GM19193 (cell line): ENCODE data around the gene SAT2.

ENCODE experiments used
- POLR2A ChIP-seq: IDR thresholded peaks from 4 replicates; pipeline ENCODE4 v1.6.1; 2011; ENCODE audit not compliant: insufficient read depth, insufficient read length; ENCODE audit errors: extremely low read depth

Gene SAT2

DNA sequence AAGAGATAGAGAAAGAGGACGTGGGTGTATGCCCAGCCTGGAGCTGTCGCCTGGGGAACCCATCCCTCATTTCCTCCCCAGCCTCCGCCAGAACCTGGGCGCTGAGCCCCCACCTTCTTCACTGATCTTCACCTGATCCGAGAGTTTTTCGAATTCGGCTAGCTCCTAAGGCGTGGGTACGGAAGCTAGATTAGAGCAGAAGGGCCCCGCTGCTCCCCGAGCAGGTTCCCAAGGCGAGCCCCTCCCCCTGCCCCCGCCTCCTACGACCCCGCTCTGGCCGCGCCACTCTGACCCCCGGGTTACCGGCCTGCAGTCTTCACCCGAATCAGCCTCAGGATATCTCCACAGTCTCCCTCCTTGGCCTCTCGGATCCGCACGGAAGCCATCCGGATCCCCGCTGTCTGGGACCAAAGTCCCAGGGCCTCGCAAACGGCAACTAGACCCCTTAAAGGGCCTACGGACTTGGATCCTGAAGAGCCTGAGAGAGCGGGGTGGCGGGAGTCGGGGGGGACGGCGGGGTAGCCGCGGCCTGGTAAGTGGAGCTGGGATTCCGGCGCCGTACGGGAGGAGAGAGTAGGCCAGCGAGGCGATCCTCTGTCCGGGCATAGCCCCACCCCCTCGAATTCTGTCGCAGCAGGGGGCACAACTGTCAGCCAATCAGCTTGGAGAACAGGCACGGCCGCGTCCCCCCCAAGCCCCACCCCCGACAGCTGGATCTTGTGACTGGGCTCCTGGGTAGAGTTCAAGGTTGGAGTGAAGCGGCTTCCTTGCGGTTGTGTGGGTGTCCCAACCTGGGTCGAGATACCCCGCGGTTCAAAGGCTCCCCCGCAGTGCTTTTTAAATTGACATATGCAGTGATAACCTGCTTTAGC is at the start of gene SAT2:
SAT2 (minus strand) TSS at position 572 of the 872 bp plus-strand sequence; CDS start at position 386, 186 bp downstream.
- TF ChIP-seq POLR2A, result peak; percentile 66

DNA sequence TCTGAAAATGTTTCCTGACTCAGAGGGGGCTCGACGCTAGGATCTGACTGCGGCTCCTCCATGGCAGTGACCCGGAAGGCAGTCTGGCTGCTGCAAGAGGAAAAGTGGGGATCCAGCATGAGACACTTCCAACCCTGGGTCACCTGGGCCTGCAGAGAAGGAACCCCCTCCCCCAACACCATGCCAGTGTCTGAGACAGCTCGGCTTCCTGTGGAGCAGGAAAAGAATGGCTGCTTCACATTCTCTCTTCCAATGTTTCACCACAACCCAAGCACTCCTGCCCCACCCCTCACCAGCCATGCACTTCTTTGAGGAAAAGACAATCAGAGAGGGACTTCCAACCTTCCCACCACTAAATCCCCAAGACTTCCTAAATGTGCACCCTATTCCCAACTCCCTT is 48.9 kb upstream of the SAT2 start:
- no peak for TF ChIP-seq POLR2A

DNA sequence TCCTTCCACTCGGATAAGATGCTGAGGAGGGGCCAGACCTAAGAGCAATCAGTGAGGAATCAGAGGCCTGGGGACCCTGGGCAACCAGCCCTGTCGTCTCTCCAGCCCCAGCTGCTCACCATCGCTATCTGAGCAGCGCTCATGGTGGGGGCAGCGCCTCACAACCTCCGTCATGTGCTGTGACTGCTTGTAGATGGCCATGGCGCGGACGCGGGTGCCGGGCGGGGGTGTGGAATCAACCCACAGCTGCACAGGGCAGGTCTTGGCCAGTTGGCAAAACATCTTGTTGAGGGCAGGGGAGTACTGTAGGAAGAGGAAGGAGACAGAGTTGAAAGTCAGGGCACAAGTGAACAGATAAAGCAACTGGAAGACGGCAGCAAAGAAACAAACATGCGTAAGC is 47.3 kb upstream of the SAT2 start:
- TF ChIP-seq POLR2A, result peak; percentile 24

DNA sequence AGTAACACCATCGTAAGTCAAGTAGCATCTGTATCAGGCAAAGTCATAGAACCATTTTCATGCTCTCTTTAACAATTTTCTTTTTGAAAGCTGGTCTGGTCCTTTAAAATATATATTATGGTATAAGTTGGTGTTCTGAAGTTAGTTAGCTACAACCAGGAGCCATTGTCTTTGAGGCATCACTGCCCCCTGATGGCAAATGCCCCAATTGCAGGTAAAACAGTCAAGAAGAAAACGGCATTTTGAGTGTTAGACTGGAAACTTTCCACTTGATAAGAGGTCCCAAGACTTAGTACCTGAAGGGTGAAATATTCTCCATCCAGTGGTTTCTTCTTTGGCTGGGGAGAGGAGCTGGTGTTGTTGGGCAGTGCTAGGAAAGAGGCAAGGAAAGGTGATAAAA is 45.6 kb upstream of the SAT2 start:
- TF ChIP-seq POLR2A, result no peak

DNA sequence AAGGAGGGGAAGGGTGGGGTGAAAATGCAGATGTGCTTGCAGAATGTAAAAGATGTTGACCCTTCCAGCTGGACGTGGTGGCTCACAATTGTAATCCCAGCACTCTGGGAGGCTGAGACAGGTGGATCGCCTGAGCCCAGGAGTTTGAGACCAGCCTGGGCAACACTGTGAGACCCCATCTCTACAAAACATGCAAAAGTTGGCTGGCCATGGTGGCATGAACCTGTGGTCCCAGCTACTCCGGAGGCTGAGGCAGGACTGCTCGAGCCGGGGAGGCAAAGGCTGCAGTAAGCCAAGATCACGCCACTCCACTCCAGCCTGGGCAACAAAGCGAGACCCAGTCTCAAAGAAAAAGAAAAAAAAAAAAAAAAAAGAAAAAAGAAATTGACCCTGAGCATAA is 40.9 kb upstream of the SAT2 start:
- no peak for TF ChIP-seq POLR2A

DNA sequence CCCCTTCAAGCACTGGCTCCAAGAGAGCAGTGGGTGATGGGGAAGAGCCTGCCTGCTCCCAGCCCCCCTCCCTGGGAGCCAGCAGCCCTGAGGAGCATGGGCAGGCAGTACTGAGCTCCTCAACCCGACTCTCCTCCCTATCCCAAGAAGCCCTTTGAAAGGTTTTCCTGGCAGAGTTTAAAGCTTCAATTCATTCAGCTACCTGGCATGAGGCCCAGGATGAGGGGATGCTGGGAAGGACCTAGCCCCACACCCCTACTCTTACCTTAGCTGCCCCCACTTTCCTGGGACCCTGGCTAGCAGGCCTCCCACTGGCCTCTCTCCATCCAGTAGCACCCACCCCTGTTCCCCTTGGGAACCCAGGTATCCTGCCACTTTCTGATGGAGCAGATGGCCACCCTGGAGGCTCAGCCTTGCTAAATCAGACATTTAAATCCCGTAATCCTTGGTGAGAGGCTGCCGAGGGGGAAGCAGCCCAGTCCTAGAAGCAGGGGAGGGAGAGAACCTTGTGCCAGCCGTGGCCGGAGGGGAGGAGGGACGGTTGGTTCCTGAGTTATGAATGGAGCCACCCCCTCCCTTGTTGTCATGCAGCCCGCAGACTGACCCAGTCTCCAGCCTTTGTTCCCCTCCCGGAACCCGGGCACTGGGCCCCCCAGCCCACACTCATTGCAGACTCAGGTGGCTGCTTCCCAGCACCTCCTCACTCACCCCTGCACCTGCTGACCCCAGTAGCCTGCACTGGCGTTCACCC is 40.2 kb upstream of the SAT2 start:
- TF ChIP-seq POLR2A, result no peak

DNA sequence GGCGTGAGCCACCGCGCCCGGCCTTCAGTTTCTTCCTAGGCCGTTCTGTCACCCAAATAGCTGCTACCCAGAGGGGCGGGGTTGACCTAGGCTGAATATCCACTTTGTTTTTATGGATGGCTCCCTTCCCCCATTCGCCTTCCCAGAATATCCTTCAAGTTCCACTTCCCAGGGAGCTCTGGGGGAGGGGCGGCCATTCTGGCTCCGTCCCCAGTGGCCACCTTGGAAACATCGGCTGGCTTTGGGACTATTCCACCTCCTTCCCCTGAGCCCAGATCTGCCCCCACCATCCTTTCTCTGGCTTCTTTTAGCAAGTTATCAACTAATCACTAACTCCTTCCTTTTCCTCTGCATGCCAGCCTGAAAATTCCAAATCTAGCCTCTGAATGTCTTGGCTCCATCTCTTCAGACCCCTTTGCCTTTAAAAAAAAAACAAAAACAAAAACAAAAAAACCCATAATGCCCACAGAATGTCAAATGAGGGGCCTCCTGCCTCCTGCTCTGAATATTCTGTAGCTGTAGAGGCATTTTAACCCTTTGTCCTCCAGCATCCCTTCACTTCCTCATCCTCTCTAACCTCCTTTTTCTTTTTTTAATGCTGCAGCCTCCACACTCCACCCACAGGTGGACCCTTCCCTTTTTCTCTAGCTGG is 29.5 kb upstream of the SAT2 start:
- TF ChIP-seq POLR2A, result no peak

DNA sequence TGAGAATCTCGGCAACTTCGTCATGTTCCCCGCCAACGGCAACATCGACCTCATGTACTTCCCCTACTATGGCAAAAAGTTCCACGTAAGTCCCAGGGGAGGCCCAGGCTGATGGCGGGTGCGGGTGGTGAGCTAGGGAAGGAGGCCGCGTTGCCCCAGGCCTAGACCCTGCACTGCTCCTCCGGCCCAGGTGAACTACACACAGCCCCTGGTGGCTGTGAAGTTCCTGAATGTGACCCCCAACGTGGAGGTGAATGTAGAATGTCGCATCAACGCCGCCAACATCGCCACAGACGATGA is 27.9 kb upstream of the SAT2 start:
- TF ChIP-seq POLR2A, result no peak

DNA sequence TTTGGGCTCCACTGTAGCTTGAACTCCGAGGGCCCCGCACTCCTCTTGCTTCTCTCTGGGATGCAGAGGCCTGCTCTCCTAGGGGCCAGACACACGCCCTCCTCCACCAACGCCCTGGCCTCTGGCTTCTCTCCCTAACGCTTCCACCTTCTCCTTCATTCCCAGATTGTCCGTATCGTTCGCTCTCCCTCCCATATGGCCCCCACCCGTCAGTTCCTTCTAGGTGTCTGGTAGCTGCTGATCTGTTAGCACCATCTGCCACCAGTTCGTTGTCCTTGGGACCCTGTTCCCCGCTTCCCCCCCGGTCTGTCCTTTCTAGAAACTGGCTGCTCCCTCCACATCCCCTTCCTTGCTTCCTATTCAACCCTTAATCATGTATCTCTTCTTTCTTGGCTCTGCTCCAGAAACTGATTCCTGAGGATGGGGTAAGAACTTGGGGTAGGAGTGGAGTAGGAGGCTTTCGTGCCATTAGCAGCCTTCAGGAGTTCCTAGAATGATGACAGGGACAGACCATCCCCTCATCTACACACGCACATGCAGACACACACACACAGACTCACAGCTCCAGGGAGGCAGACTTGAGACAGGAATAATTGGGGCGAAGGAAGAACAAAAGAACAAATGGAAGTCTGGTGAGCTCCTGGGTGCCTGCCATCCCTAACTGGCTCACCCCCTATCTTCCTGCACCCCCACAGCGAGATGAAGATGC is 27.4 kb upstream of the SAT2 start:
- TF ChIP-seq POLR2A, result no peak

DNA sequence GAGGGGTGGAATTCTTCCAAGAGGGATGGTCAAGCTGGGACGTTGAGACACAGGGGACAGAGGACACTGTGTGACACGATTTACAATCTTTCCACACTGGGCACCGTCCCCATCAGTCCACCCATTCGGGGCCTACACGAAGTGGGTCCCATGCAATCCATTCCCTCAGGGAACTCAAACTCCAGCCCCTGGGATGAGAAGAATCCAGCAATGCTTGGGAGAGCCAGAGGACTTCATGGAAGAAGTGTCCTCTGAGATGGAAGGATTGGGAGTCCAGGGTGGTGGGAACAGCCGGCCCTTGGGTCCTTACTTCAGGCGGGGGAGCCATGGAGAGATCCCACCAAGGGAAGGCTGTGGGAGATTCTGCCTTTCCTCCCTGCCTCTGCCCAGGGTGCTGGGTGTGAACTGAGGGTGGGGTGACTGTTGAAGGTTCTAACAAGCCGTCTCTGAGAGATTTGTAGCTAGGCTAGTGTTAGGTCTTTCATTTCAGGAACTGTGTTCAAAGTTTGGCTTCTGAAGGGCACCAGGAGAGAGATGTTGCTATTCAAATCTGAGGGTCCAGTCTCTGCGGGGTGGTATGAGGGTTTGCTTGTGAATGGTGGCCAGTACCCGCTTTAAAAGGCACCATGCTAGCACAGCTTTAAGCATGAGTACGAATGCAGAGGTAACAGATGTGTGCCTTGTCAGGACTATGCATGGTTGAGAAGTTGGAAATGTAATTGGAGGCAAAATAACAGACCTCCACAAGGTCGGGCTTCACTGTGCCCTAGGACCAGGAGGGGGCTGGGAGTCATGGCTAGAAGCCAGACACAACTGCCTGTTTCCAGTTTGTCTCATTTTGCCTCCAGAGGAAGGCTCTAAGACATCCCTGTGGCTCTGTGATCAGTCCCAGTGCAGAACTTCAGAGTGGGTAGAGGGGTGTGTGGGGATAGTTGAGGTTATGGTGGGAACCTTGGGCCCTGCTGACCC is 25.1 kb upstream of the SAT2 start:
- TF ChIP-seq POLR2A, result no peak

DNA sequence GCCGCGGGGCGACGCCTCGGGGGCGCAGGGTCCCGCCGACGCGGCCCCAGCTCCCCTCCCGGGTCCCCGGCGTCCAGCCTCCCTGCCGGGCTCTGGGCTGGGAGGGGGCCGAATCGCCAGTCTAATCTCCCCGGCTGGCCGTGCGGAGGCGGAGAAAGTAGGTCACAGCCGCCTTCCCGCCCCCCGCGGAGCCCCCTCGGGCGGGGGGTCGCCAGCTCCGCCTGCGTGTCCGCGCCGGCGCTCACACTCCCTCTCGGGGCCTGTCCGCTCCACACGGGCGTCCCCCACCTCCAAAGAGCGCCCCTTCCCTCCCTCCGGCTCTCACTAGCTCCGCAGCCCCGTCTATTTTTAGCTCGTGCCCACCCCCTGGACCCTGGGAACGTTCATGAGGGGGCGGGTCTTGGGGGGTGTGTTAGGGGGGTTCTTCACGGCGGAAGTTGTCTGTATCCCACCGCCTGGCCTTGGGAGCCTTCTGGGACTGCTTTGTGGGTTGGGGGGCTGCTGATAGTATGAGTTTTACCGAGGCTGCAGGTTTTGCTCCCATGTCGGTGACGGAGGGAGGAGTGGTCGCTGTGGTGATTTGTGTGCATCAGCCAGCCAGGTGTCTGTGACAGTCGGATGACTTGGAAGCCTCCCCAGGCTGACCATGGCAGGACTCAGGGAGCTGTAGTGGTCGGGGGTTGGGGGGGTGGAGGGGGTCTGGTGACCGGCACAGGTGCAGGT is 24.2 kb upstream of the SAT2 start:
- no peak for TF ChIP-seq POLR2A

DNA sequence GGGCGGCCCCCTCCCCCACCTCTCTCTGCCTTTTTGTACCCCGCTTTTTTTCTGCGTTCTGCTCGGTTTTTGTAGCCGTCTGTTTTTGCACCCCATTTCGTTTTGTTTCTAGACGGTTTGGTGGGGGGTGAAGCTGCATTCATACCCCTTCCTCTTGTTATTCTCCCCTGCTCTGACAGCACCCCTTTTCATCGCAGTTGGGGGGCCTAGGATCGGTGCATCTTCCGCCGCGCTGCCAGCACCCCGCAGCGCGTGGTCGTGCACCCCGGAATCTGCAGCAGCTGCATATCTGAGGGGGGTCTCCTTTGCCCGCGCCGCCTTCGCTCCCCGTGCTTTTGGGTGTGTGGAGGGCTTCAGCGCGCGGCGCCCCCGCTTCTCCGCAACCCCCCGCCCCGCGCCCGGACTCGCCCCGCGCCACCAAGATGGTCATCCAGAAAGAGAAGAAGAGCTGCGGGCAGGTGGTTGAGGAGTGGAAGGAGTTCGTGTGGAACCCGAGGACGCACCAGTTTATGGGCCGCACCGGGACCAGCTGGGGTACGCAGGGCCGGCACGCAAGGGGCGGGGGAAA is 23.6 kb upstream of the SAT2 start:
- TF ChIP-seq POLR2A, result no peak

DNA sequence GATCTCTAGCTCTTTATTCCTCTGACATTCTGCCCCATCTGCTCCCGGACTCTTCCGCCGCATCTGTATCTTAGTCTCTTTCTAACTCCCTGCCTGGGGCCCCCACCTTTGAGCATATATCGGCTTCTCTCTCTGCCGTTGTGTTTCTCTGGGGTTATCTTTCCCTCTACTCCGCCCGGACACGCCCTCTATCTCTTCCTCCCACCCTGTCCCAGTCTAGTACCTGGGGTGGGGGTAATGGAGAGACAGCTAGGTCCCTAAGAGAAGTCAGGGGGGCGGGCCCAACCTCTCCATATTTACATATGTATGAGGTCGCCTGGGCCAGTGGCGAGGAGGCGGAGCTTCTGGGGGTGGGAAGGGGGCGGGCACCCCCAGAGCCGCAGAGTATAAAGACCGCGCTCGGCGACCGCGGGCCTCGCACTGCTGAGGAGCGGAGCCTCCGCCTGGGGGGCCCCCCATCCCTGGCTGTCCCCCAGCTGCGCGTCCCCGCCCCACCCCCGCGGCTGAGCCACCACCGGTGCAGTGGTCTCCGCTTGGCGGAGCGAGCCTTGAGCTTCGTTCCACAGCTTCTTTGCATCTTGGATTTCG is 23.0 kb upstream of the SAT2 start, which contains the start of gene ATP1B2:
ATP1B2 (plus strand) TSS at position 418 of the 588 bp plus-strand sequence. CDS start 593 bp downstream, outside the sequence.
- TF ChIP-seq POLR2A, result no peak
